NCI-H345 treated with DMSO at 0.1 percent for 48 hours (cell line): ENCODE data around the gene DRAP1.
A peak's percentile ranks its signal among the peaks of the same experiment; 100 is the strongest.

Experiments used
- DNase-seq: peaks from one replicate; lab custom pipeline; 2025; ENCODE audit not compliant: unreplicated experiment; lab: John Stamatoyannopoulos, UW

Gene DRAP1, protein sequence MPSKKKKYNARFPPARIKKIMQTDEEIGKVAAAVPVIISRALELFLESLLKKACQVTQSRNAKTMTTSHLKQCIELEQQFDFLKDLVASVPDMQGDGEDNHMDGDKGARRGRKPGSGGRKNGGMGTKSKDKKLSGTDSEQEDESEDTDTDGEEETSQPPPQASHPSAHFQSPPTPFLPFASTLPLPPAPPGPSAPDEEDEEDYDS

GRCh38 chr11:65919141-65919572 lies at the start of gene DRAP1:
DRAP1 (plus strand) TSS chr11:65919426; CDS start chr11:65919502, 76 bp downstream.
- peak; percentile 98 for DNase-seq

DNA sequence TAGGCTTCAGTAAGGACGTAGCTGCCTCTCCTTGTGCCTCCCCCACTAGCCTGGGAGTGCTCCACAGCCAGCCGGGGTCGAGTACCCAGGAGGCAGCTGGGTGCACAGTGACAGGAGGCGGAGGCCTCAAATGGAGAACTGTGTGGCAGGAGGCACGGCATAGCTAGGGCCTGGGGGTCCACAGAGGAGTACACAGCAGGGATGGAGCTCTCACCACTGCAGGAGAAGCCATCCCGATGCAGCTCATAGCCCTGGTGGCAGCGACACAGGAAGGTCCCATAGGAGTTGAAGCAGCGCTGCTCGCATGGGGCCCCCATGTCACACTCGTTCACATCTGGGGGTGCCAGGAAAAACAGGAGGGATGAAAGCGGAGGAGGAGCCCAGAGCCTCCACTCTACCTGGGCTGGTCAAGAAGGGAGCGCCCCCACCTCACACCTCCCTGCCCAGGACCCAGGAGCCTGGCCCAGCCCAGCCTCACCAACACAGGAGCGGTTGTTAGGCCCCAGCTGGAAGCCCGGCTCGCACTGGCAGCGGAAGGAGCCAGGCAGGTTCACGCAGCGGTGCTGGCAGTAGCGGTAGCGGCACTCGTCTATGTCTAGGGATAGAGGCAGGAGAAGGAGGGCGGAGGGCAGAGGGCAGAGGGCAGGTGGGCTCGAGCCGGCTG lies 49.5 kb upstream of the DRAP1 start:
- DNase-seq = no peak

DNA sequence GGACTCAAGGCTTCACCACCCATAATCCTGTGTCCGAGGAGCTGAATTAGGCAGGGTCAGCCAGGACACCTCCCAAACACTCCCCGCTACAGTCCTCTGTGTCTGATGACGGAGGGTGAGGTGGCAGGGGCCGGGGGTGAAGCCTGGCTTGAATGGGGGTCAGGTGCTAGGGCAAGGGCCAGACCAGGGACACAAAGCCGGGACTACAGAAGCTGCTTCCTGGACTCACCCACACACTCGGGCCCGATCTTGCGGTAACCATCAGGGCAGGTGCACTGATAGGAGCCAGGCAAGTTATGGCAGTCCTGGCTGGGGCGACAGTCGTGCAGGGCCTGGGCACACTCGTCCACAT lies 48.9 kb upstream of the DRAP1 start:
- no peak for DNase-seq

DNA sequence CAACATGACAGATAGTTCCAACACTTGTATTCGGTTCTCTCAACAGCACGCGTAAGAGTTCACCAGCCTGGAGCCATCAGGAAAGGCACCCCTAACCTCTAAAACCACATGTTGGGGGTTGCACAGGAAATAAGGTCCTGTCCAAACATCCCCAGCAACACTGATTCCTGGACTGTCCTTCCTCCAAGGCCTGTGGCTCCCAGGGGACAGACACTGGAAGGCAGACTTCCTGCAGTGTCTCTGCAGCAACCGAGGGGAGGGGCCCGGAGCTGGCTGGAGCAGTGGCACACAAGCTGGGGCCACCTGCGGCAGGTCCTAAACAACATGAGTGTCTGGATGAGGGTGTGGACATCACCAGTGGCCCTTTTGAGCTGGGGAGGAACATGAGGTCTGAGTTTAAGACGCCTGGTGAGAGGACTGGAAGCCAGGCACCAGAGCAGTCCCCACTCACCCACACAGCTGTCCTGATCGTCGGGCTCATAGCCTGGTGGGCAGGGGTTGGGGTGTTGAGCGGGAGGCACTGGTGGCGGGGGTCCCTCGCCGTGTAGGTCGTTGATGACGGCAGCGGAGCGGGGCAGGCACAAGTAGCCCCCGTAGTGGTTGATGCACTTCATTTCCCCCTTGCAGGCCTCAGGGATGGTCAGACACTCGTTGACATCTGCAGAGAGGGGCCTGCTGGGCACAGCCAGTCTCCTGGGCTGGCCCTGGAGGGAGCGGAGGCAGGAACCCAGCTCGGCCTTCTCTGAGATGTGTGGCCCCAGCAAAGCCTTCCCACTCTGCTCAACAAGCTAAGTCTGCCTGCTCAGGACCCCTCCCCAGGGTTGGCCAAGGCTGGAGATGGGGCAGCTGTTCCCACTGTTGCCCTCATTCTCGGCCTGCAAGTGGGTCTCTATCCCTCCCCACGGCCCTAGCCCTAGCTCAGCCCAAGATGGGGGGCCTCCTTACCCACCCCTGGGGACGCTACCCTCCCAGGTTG lies 48.2 kb upstream of the DRAP1 start:
- peak; percentile 14 for DNase-seq

GRCh38 chr11:65871811-65872548 lies 47.2 kb upstream of the DRAP1 start:
- no peak for DNase-seq

DNA sequence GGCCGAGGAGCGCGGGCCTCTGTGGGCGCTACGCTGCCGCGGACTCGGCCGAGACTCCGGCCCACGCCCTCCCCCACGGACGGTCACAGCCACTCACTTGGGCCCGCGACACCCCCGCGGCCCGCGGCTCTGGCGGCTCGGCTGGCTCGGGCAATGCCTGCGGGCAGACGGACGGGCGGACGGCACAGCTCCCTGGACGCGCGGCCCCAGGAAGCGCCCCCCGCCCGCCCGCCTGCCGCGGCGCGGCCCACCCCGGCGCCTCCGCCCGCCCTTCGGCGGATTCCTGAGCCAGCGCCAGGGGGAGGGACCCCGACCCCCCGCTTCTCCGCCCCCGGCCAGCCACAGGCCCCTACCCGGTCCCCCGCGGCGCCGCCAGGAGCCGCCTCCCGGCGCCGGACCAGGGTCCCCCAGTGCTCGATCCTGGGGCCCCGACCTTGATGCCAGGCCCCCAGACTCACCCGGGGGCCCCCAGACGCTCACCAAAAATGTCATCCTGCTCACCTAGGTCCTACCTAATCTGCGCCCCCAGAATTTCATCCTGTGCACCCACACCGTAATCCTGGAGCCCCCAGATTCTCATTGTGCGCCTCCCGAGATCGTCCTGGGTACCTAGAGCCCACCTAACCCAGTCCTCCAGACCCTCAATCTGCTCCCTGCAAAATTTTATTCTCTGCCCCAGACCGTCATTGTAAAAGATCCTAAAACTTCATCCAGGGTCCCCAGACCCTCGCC lies 46.5 kb upstream of the DRAP1 start, which contains the start of gene EFEMP2:
Gene EFEMP2 (minus strand): TSS at position 215 of the 732 bp plus-strand sequence. CDS start 446 bp downstream, outside the sequence.
- no peak for DNase-seq

DNA sequence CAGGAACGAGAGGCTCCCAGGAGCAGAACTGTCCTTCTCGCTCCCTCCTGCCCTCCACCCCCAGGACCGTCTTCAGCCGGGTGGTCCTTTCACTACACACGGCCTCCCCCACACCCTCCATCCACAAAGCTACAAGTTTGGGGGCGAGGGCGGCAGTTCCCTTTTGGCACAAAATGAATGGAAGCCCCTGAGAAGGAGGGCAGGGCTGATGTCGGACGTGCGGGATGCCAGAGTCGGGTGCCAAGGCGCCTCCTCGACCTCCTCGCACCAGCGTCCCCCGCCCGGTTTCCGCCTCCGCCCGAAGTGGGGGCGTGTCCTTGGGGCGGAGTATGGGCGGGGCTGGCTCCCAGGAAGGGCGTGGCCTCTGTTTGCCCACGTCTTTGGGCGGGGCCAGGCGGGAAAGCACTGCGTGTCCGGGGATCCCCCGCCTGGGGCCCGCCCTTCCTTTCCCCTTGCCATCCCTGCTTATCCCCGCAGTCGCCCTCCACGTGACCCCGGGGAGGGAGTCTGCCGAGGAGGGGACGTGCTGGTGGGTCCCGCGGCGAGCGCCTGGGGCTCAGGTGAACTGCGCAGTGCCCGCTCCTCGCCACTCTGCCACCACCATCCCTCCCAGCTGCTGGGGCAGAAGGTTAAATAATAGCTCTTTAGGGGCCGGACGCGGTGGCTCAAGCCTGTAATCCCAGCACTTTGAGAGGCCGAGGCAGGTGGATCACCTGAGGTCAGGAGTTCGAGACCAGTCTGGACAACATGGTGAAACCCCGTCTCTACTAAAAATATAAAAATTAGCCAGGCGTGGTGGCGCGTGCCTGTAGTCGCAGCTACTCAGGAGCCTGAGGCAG lies 45.7 kb upstream of the DRAP1 start:
- DNase-seq = peak; percentile 82

- no peak for DNase-seq
Measured at GRCh38 chr11:65879617-65880016, 39.6 kb upstream of the DRAP1 start, which contains the start of gene CTSW. CTSW (plus strand) TSS chr11:65879837; CDS start chr11:65879855, 18 bp downstream.

DNA sequence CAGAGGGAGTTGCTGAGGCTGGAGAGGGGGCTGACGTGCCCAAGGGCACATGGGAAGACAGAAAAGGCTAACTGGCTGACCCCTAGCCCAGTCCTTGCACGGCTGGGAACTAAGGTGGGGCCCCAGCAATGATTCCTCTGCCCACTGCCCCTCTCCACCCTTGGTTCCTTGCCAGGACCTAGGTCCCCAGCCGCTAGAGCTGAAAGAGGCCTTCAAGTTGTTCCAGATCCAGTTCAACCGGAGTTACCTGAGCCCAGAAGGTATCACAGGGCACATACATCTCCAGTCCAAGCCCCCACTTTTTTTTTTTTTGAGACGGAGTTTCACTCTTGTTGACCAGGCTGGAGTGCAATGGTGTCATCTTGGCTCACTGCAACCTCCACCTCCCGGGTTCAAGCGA lies 39.2 kb upstream of the DRAP1 start:
- DNase-seq = no peak

- DNase-seq = no peak
Measured at GRCh38 chr11:65880844-65881421, 38.3 kb upstream of the DRAP1 start.

- DNase-seq = no peak
Measured at GRCh38 chr11:65882120-65883057, 36.8 kb upstream of the DRAP1 start.

GRCh38 chr11:65883058-65883761 lies 36.0 kb upstream of the DRAP1 start:
- no peak for DNase-seq

- DNase-seq = no peak
Measured at GRCh38 chr11:65883786-65884715, 35.2 kb upstream of the DRAP1 start.

DNA sequence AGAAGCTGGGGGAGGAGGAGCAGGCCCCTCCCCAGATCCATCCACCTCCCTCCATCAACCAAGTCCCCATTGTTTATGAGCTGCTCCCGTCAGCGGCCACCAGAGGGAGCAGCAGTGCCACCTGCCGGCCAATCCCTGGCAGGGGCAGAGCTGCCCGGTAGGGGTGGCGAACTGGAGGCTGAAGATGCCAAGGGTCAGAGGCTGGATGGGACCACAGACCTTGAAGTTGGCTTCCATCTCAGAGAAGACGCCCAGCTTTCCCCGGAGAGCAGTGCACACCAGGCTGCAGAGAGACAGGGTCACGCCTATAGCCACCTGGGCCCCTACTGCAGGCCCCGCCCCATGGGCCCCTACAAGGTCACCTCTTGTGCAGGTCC lies 34.5 kb upstream of the DRAP1 start:
- peak; percentile 51 for DNase-seq

DNA sequence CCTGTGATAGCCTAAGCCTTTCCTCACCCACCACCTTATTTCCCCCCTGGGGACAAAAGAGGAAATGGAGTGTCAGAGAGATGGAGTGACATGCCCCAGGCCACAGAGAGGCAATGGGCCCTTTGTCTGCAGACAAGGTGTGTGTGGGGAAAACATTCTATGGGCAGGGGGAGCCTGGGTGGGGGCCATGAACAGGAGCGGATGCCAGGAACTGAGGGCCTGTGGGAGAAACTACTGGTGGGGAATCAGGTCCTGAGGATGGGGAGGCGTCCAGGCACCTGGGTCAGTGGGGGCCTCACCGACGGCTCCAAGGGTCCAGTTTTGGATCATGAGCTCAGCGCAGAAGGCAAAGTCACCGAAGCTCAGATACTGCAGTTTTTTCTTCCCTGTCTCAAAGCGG lies 34.0 kb upstream of the DRAP1 start:
- DNase-seq = no peak
